Stimulated activated CD4-positive, alpha-beta T cell treated with anti-CD3 and anti-CD28 coated beads, TNF-alpha, amount 100 ng/mL, for 24 hours (primary cell): ENCODE measurements around the gene CRIM1.

Experiments used
- DNase-seq, 3 experiments: peaks; one replicate each; pipeline ENCODE4 v3.0.0-alpha.2; 2020; ENCODE audit warnings: low read depth in 3 of 3

CRIM1 gene

DNA sequence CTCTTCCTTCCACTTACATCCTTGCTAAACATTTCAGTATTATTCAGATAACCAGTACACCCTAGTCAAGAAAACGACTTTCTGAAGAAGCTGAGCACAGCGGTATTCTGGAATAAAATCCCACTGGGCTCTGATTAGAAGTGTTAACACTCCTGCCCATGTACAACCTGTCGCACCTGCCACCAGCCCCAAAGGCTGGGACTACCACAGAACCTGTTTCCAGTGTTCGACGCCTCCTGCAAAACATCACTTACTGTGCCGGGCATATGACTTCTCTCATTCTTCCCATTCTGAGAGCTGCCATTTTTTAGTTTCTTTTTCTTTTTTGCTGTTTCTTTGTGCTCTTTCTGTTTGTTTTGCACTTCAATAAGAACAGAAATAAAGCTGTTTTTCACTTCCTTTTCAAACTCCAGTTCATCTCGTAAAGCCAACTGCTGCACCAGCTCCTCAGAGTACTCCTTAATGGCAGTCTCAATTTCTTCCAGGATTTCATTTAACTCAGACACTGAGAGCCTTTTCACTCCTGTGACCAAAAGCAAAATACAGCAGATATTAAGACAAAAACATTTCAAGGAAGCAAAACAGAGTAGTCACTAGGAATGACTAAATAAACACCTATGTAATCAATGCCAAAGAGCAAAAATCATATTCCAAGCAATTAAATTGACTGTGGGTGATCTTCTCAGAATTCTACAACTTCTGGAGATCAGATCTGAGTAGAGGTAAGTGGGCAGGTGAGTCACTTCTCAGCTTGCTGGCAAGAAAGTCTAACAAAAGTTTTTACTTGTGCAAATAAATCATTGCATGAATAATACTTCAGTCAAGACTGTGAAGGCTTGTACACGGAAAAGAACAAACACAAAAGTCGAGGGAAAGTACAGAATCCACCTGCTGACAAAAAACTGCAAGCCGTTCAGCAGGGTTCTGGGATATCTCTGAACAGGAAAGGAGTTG lies 223.0 kb downstream of the CRIM1 start:
- no peak for DNase-seq

DNA sequence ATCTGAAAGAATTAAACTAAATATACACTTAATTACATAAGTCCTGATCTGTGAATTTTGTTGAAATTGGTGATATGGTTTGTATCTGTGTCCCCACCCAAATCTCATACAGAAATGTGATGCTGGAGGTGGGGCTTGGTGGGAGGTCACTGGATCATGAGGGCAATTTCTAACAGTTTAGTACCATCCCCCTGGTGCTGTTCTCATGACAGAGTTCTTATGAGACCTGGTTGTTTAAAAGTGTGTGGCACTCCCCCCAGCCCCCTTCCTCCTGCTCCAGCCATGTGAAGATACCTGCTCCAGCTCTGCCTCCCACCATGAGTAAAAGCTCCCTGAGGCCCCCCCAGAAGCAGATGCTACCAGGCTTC lies 223.7 kb downstream of the CRIM1 start:
- DNase-seq = no peak

DNA sequence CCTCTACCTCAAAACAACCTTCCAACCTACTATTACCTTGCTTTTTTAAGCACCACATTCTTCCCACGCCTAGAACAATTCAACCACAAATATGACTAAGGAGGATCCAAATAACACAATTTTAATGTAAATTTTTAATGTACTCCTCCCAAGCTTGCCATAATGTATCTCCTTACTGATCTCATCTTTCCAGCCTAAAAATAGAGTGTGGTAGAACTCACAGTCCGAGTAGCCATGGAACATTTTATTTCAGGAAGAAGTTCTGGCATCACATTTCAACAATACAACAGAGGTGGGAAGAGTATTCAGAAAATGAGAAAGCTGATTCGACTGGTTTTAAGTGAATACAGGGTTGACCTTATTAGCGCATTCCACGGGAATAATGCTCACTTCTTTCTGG lies 227.0 kb downstream of the CRIM1 start:
- DNase-seq = no peak

DNA sequence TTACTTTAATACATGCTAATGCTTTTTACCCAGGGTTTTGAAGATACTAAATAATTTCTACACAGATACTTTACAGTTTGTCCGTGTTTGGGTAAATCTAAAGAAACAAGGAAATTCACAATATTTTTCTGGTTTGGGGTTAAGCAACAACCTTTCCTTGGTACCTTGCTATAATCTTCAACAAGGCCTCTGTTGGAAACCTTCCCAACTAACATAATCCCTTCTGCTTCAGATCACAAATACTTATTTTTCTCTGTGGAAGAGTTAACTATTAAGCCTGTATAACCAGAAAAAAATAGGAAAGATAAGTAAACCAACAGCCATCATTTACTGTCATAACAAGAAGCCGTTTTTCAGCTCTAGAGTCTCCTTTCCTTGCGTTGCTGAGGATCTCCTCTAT lies 227.4 kb downstream of the CRIM1 start:
- DNase-seq = no peak

DNA sequence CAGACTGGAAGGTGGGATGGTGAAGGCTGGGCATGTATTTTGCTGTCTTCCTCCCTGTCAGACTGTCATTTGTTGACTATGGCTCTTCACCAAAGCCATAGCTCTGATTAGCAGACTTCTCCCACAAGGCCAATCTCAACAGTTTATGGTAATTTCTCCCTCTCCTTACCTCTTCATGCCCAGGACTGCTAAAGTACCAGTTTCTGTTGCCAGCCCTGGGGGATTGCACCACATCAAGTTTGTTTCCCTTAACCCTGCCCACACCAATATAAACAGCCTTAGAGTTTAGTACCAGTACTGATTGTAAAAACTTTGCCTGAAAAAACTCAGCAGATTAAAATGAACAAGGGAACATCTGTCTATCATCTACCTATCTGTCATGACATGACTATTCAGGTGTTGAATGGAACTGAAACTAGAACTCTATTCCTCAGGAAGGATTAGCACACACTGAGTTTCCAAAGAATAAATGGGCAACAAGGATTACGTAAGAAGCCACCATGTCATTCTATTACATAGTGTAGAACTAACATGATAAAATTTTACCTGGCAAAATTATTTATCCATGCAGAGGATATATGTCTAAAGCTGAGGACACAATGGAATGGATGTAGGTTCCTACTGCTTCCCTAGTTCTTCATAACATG lies 228.7 kb downstream of the CRIM1 start:
- no peak for DNase-seq

DNA sequence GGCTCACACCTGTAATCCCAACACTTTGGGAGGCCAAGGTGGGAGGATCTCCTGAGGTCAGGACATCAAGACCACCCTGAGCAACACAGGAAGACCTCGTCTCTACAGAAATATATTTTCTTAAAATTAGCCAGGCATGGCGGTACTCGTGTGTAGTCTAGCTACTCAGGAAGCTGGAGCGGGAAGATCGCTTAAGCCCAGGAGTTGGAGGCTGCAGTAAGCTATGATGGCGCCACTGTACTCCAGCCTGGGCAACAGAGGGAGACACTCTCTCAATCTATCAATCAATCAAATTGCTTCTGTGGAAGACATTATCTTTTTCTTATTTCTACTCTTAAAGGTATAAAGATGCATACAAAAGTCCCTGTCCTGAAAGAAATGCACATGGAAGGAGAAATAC lies 231.1 kb downstream of the CRIM1 start:
- no peak for DNase-seq

DNA sequence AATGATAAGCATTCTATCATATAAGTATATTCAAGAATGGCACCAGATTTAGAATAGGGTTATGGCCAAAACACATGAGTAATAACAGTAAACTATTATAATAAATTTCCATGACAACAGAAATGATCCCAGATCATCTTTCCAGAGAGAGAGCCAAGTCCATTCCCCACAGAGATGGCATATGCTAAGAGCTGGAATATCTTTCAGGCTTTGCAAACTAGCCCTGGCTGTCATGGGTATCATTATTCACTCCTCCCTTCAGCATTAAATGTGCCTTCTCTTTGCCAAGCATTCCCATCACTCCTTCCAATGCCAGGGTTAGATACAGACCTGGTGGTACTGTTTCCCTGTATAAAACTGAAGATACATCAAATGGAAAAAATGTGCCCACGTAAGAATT lies 231.5 kb downstream of the CRIM1 start:
- no peak for DNase-seq

DNA sequence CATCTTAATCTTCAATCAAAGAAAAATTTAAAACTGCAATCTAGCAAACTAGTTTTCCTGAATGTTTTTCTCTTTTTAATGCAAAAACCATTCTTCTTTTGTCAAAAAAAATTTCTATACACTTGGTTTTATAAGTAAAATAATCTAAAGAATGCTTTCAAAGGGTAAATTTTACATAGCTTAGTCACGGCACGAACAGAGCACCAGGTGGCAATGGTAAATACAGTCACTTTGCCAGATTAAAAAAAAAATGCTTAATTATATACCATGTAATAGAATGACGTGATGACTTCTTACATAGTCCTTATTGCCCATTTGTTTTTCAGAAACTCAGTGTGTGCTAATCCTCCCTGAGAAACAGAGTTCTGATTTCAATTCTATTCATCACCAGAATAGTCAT lies 232.0 kb downstream of the CRIM1 start:
- DNase-seq = no peak

DNA sequence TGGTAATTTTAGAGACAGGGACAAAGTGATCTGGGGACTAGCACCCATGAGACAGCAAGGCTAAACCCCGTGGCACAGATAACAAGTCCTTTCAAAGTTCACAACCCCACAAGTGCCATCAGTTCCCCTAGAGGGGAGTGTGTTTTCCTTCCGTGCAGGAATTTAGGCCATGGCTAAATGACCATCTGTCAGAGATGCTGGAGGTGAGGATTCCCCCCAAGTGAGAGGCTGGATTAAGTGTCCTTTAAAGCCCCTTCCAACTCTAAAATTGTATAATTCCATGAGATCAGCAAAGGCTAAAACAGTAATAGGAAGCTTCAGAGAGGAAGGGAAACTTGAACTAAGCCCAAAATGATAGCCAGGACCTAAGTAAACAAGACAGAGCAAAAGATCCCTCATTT lies 233.7 kb downstream of the CRIM1 start:
- no peak for DNase-seq

DNA sequence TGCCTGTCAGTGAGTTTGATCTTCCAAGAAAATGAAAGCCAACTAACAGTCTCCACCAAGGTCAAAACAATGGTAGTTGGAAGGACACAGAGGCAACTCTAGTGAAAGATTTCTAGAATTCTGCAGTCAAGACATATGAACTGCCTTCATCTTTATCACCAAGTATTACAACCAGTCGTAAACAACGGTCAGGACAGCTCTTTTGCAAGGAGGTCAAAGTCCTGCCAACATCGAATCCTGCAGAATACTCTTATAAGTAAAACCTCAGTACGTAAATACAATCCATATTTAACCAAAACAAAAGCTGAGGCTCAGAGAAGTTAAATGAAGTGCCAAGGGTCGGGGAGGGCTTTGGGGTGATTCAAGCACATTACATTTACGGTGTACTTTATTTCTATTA lies 239.3 kb downstream of the CRIM1 start:
- DNase-seq = no peak

DNA sequence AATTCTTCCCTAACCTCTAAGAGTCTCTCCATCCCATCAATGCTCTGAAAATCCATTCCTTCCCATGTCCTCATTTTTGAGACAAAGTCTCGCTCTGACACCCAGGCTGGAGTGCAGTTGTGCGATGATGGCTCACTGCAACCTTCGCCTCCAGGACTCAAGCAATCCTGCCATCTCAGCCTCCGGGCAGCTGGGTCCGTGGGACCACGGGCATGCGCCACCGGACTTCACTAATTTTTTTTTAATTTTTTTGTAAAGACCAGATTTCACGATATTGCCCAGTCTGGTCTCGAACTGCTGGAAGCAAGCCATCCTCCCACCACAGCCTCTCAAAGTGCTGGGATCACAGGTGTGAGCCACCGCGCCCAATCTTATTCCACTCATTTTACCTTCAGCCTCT lies 240.8 kb downstream of the CRIM1 start:
- no peak for DNase-seq

DNA sequence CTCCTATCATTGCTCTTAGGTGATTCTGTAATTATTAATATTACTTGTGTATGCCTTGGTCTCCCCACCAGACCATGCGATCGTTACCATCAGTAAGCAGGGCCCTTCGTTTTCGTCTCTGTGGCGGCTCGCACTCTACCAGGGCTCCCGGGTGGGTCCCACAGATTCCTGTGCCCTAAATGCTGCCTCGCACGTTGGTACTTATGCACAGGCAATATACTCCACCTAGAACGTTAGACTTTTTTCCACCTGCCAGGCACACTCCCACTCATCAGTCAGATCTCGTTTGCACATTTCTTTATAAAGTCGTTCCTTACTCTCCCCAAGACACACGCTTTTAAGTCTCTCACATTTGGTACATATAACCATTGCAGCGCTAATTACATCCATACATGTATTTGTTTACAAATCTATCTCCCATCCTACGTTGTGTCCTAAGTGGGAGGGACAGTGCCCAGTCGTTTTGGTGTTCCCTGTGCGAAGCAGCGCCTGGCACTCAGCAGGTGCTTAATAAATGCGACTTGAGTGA lies 241.5 kb downstream of the CRIM1 start:
- no peak for DNase-seq

DNA sequence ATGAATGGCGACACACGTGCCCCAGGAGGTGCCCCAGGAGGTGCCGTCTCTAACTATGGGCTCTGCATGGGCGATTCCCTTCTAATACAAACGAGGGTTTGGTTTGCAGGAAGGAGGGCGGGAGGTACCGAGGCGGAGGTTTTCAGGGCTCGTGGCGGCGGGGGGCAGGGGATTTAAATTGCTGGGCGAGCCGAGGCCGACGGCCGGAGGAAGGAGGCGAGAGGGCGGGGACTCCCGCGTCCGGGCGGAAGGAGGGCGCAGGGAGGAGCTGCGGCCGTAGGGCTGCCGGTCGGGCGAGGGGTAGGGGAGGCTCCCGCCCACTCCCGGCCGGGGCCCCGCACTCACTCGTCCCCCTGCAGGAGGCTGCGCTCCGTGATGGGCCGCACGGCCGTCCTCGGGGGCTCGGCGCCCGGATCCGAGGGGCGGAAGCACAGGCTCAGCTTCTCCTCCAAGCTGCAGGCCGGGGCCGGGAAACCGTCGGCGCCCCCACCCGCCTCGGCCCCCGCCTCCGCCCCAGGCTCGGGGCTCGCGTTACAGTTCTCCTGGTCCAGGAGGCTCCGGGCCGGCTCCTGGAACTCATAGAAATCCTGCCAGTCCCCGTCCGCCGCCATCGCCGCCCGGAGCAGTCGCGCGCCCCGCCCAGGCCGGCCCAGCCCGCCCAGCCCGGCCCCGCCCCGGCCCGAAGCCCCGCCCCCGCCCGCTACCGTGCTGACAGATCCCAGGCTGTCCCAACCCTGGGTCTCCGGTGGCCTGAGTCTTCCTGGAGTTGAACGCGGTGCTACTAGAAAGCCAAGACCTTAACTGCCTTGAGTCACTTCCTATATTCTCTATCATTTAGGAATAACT lies 242.2 kb downstream of the CRIM1 start, which contains the start of gene FEZ2:
TSS of gene FEZ2 (minus strand) at position 637 of the 846 bp plus-strand sequence. CDS start at position 611, 26 bp downstream.
- peak; percentile 23 to 72 (median 50) for DNase-seq
